GM23338 (cell line): Measurements from ENCODE around the gene SUB1. TPM values are rescaled to one million over a fixed set of nuclear protein-coding genes. Genes with fewer than 3 reads are reported as not detected.
"Not testable (repeated sequence)": the region's sequence is repeated elsewhere in the genome, so short reads cannot be mapped to it uniquely, and the experiment has no call there.

Experiments
- ATAC-seq: fragments of 200-7000 bp; cut with Tn5 transposase; 3 replicates; pipeline ENCODE4 v1.9.1; 2020
- DNase-seq: peaks from one replicate; pipeline ENCODE4 v3.0.0-alpha.2; 2015; ENCODE audit warnings: low spot score
- H2AFZ ChIP-seq: fragments of 200-600 bp; sonication (generic); 2 replicates; pipeline ENCODE4 v1.8.0; 2016; ENCODE audit warnings: antibody characterized with exemption, mild to moderate bottlenecking, moderate library complexity
- H3F3A ChIP-seq: fragments of 200-600 bp; sonication (generic); replicated peaks from 2 replicates; pipeline ENCODE4 v1.8.0; 2017; ENCODE audit warnings: antibody characterized with exemption, mixed run types, low read depth
- H3K27ac ChIP-seq: fragments of 200-600 bp; sonication (generic); 2 replicates; pipeline ENCODE4 v1.6.1; 2016; ENCODE audit warnings: low read depth
- H3K27me3 ChIP-seq: fragments of 200-600 bp; sonication (generic); 2 replicates; pipeline ENCODE4 v1.8.0; 2016; ENCODE audit warnings: mild to moderate bottlenecking, mixed run types, moderate library complexity; ENCODE audit not compliant: insufficient read depth
- H3K36me3 ChIP-seq: fragments of 200-600 bp; sonication (generic); 2 replicates; pipeline ENCODE4 v1.8.0; 2016; ENCODE audit warnings: mild to moderate bottlenecking; ENCODE audit not compliant: insufficient read depth
- H3K4me1 ChIP-seq: fragments of 200-600 bp; sonication (generic); 2 replicates; pipeline ENCODE4 v1.8.0; 2016; ENCODE audit warnings: mild to moderate bottlenecking, moderate library complexity; ENCODE audit not compliant: insufficient read depth
- H3K4me2 ChIP-seq: fragments of 200-600 bp; sonication (generic); 2 replicates; pipeline ENCODE4 v1.7.1; 2017; ENCODE audit warnings: mixed run types
- H3K4me3 ChIP-seq: fragments of 200-600 bp; sonication (generic); 2 replicates; pipeline ENCODE4 v1.6.1; 2016; ENCODE audit warnings: mixed run types
- H3K79me2 ChIP-seq: fragments of 200-600 bp; sonication (generic); replicated peaks from 2 replicates; pipeline ENCODE4 v1.8.0; 2017; ENCODE audit warnings: mild to moderate bottlenecking; ENCODE audit not compliant: insufficient read depth
- H3K9me2 ChIP-seq: fragments of 200-600 bp; sonication (generic); 2 replicates; pipeline ENCODE4 v1.8.0; 2017; ENCODE audit not compliant: insufficient read depth
- H4K20me1 ChIP-seq: fragments of 200-600 bp; sonication (generic); replicated peaks from 2 replicates; pipeline ENCODE4 v1.8.0; 2017; ENCODE audit warnings: mild to moderate bottlenecking; ENCODE audit not compliant: insufficient read depth
- H3K27ac Mint-ChIP-seq: 2 replicates; pipeline ENCODE4 v1.8.0; 2020; ENCODE audit warnings: inconsistent platforms, mild to moderate bottlenecking, moderate library complexity, mixed read lengths
- H3K27me3 Mint-ChIP-seq: 3 replicates; pipeline ENCODE4 v1.8.0; 2022; ENCODE audit warnings: low read depth, mild to moderate bottlenecking, moderate library complexity, mixed read lengths, inconsistent platforms; ENCODE audit not compliant: insufficient read depth, poor library complexity
- H3K36me3 Mint-ChIP-seq: 3 replicates; pipeline ENCODE4 v1.8.0; 2021; ENCODE audit warnings: low read depth, mild to moderate bottlenecking, inconsistent platforms, moderate library complexity, mixed read lengths
- H3K4me1 Mint-ChIP-seq: 3 replicates; pipeline ENCODE4 v1.8.0; 2020; ENCODE audit warnings: mild to moderate bottlenecking, inconsistent platforms, mixed read lengths
- H3K4me3 Mint-ChIP-seq: 3 replicates; pipeline ENCODE4 v1.8.0; 2021; ENCODE audit warnings: moderate library complexity, mild to moderate bottlenecking, inconsistent platforms, mixed read lengths
- H3K9me3 Mint-ChIP-seq: 3 replicates; pipeline ENCODE4 v1.8.0; 2020; ENCODE audit warnings: moderate library complexity, mild to moderate bottlenecking, inconsistent platforms, mixed read lengths
- JUNB ChIP-seq: IDR thresholded peaks from one replicate; pipeline ENCODE4 v1.6.1; 2016; ENCODE audit warnings: antibody characterized with exemption; ENCODE audit not compliant: unreplicated experiment
- POLR2AphosphoS5 ChIP-seq: IDR thresholded peaks from 2 replicates; pipeline ENCODE4 v1.6.1; 2016; ENCODE audit warnings: antibody characterized with exemption, low read depth
- REST ChIP-seq: IDR thresholded peaks from one replicate; pipeline ENCODE4 v1.6.1; 2018; ENCODE audit warnings: antibody characterized with exemption; ENCODE audit not compliant: unreplicated experiment
- ZNF114 ChIP-seq: fragments of 250-450 bp; sonication (Bioruptor Pico); IDR thresholded peaks from 2 replicates; pipeline ENCODE4 v1.5.0; 2020; ENCODE audit warnings: mild to moderate bottlenecking, moderate library complexity
- ZNF462 ChIP-seq: fragments of 250-450 bp; sonication (Bioruptor Pico); IDR thresholded peaks from 2 replicates; pipeline ENCODE4 v1.5.0; 2020; ENCODE audit warnings: mild to moderate bottlenecking, moderate library complexity
- polyA plus RNA-seq: library from polyadenylated mRNA; unstranded; fragments of >200 nt; fragmentation: Nextera tagmentation; extraction: Ambion mirVana; gene quantifications from 2 replicates; pipeline ENCODE4 v1.2.1, GENCODE V29; 2016
- total RNA-seq: library from RNA; depleted of rRNA; stranded (reverse); fragments of >200 nt; shearing (Covaris generic); gene quantifications from 2 replicates; pipeline ENCODE4 v1.2.3, GENCODE V29; 2014

SUB1 gene
- total and polyA plus RNA-seq, 2 experiments from 2014 or later: 365 to 1,041 TPM

- TF ChIP-seq JUNB (no peak), POLR2AphosphoS5 (no peak), ZNF114 (no peak)
Measured at GRCh38 chr5:32552936-32553335, 32.4 kb upstream of the SUB1 start (continued).

GRCh38 chr5:32554181-32554780 is 31.1 kb upstream of the SUB1 start:
- not testable (repeated sequence) for H3K4me3 Mint-ChIP-seq, H3K4me1 ChIP-seq, H3K4me3 ChIP-seq, H3K36me3 Mint-ChIP-seq, DNase-seq, H3K27ac ChIP-seq, H3K36me3 ChIP-seq, H3K9me2 ChIP-seq, H3K4me1 Mint-ChIP-seq, H3K27me3 ChIP-seq, H4K20me1 ChIP-seq, H3F3A ChIP-seq, ATAC-seq, H3K79me2 ChIP-seq, H3K9me3 Mint-ChIP-seq, H2AFZ ChIP-seq, H3K27me3 Mint-ChIP-seq, H3K27ac Mint-ChIP-seq, H3K4me2 ChIP-seq

GRCh38 chr5:32556543-32556942 is 28.8 kb upstream of the SUB1 start:
- not testable (repeated sequence) for H3K4me3 Mint-ChIP-seq, H3K4me1 Mint-ChIP-seq, H2AFZ ChIP-seq

GRCh38 chr5:32559411-32559810 is 25.9 kb upstream of the SUB1 start:
- H3K27ac Mint-ChIP-seq: no peak overlapping the region
- H3F3A ChIP-seq: no peaks in the 10 kb centered on the region
- no peaks in the 10 kb centered on the region for H4K20me1 ChIP-seq
- DNase-seq (no peak), ATAC-seq (no peak)
- no peaks in the 10 kb centered on the region for H3K79me2 ChIP-seq
- no peak overlapping the region for H3K27ac ChIP-seq
- peaks cover 2% of the 10 kb centered on the region for H3K27me3 Mint-ChIP-seq
- H3K4me2 ChIP-seq: no peak overlapping the region
- no peak overlapping the region for H3K4me3 Mint-ChIP-seq
- no peaks in the 10 kb centered on the region for H3K9me2 ChIP-seq
- no peaks in the 10 kb centered on the region for H3K36me3 ChIP-seq
- peaks cover 7% of the 10 kb centered on the region for H3K4me1 Mint-ChIP-seq
- H3K4me3 ChIP-seq: no peak overlapping the region
- H2AFZ ChIP-seq: no peak overlapping the region
- H3K9me3 Mint-ChIP-seq: no peaks in the 10 kb centered on the region; the same call in 2 of the 3 replicates
- H3K36me3 Mint-ChIP-seq: no peaks in the 10 kb centered on the region
- peaks cover 6% of the 10 kb centered on the region; the same call in 1 of the 2 replicates for H3K4me1 ChIP-seq
- no peaks in the 10 kb centered on the region for H3K27me3 ChIP-seq
- TF ChIP-seq POLR2AphosphoS5: no peak
- no peak for TF ChIP-seq ZNF462 (CRISPR knock-in tag)
- TF ChIP-seq REST: no peak
- no peak for TF ChIP-seq JUNB

More at GRCh38 chr5:32556543-32556942, 28.8 kb upstream of the SUB1 start:
- not testable (repeated sequence) for H3K27me3 ChIP-seq, DNase-seq, H3K4me3 ChIP-seq, H3K27ac ChIP-seq, H3F3A ChIP-seq, H3K9me2 ChIP-seq, H3K79me2 ChIP-seq, H4K20me1 ChIP-seq, H3K9me3 Mint-ChIP-seq, H3K27me3 Mint-ChIP-seq, H3K36me3 ChIP-seq, H3K27ac Mint-ChIP-seq, H3K36me3 Mint-ChIP-seq, ATAC-seq, H3K4me1 ChIP-seq, H3K4me2 ChIP-seq
